Measurements from ENCODE around the gene ARSK.
"Not testable (repeated sequence)": the region's sequence is repeated elsewhere in the genome, so short reads cannot be mapped to it uniquely, and the experiment has no call there.

Gene ARSK

GRCh38 chr5:95631991-95632675 is 77.2 kb downstream of the ARSK start:
- no peak overlapping the region for H3K27ac ChIP-seq (ENCODE audit: low read depth, low read length, severe bottlenecking)
- H3K36me3 ChIP-seq (ENCODE audit: control insufficient read depth, insufficient read depth, low read length), result no peaks in the 10 kb centered on the region
- H3K4me3 ChIP-seq (ENCODE audit: extremely low read depth, insufficient read depth, low read length, poor library complexity, severe bottlenecking), result no peak overlapping the region
- no peaks in the 10 kb centered on the region for H3K9me3 ChIP-seq (ENCODE audit: control insufficient read depth, low read length)
- WGBS, 2 experiments (ENCODE audit: insufficient coverage in 2 of 2), result 81 to 93% methylated on average over 1 to 3 of the region's 4 CpGs
- H3K4me1 ChIP-seq (ENCODE audit: control insufficient read depth, insufficient read depth, low read length, poor library complexity, severe bottlenecking), result peaks cover 14% of the 10 kb centered on the region

GRCh38 chr5:95632942-95633341 is 78.0 kb downstream of the ARSK start:
- H3K27ac ChIP-seq (ENCODE audit: low read depth, low read length, severe bottlenecking); H3K4me3 ChIP-seq (ENCODE audit: extremely low read depth, insufficient read depth, low read length, poor library complexity, severe bottlenecking); H3K9me3 ChIP-seq (ENCODE audit: control insufficient read depth, low read length); H3K36me3 ChIP-seq (ENCODE audit: control insufficient read depth, insufficient read depth, low read length): not testable (repeated sequence)
- WGBS, 2 experiments (ENCODE audit: insufficient coverage in 2 of 2), result 83% methylated on average over 1 of the region's 2 CpGs; no CpG with 5 or more reads in 1 of the 2 experiments
- peaks cover 14% of the 10 kb centered on the region for H3K4me1 ChIP-seq (ENCODE audit: control insufficient read depth, insufficient read depth, low read length, poor library complexity, severe bottlenecking)

- H3K4me3 ChIP-seq (ENCODE audit: extremely low read depth, insufficient read depth, low read length, poor library complexity, severe bottlenecking), result no peak overlapping the region
- H3K36me3 ChIP-seq (ENCODE audit: control insufficient read depth, insufficient read depth, low read length), result no peaks in the 10 kb centered on the region
- WGBS, 2 experiments (ENCODE audit: insufficient coverage in 2 of 2), result 100% methylated on average over 2 of the region's 3 CpGs
- H3K27ac ChIP-seq (ENCODE audit: low read depth, low read length, severe bottlenecking), result no peak overlapping the region
- peaks cover 14% of the 10 kb centered on the region for H3K4me1 ChIP-seq (ENCODE audit: control insufficient read depth, insufficient read depth, low read length, poor library complexity, severe bottlenecking)
- H3K9me3 ChIP-seq (ENCODE audit: control insufficient read depth, low read length), result no peaks in the 10 kb centered on the region
These were observed 78.8 kb downstream of the ARSK start for GRCh38 chr5:95633671-95634070.

GRCh38 chr5:95634081-95634480 is 79.2 kb downstream of the ARSK start:
- peaks cover 14% of the 10 kb centered on the region for H3K4me1 ChIP-seq (ENCODE audit: control insufficient read depth, insufficient read depth, low read length, poor library complexity, severe bottlenecking)
- WGBS, 2 experiments (ENCODE audit: insufficient coverage in 2 of 2), result 100% methylated on average over 1 of the region's 3 CpGs; no CpG with 5 or more reads in 1 of the 2 experiments
- H3K4me3 ChIP-seq (ENCODE audit: extremely low read depth, insufficient read depth, low read length, poor library complexity, severe bottlenecking), result no peak overlapping the region

GRCh38 chr5:95638632-95639031 is 83.7 kb downstream of the ARSK start:
- no peaks in the 10 kb centered on the region for H3K36me3 ChIP-seq (ENCODE audit: control insufficient read depth, insufficient read depth, low read length)

More at GRCh38 chr5:95634081-95634480, 79.2 kb downstream of the ARSK start:
- H3K9me3 ChIP-seq (ENCODE audit: control insufficient read depth, low read length), result no peaks in the 10 kb centered on the region
- no peak overlapping the region for H3K27ac ChIP-seq (ENCODE audit: low read depth, low read length, severe bottlenecking)
- H3K36me3 ChIP-seq (ENCODE audit: control insufficient read depth, insufficient read depth, low read length), result no peaks in the 10 kb centered on the region

GRCh38 chr5:95641741-95642220 is 86.9 kb downstream of the ARSK start:
- Histone ChIP-seq H3K4me1 (ENCODE audit: control insufficient read depth, insufficient read depth, low read length, poor library complexity, severe bottlenecking) (no peaks in the 10 kb centered on the region), H3K36me3 (ENCODE audit: control insufficient read depth, insufficient read depth, low read length) (no peaks in the 10 kb centered on the region), H3K9me3 (ENCODE audit: control insufficient read depth, low read length) (no peaks in the 10 kb centered on the region), H3K27ac (ENCODE audit: low read depth, low read length, severe bottlenecking) (no peak overlapping the region), H3K4me3 (ENCODE audit: extremely low read depth, insufficient read depth, low read length, poor library complexity, severe bottlenecking) (no peak overlapping the region)
- 90 to 91% methylated on average over 2 to 3 of the region's 5 CpGs for WGBS, 2 experiments (ENCODE audit: insufficient coverage in 2 of 2)

More at GRCh38 chr5:95638632-95639031, 83.7 kb downstream of the ARSK start:
- Histone ChIP-seq H3K4me1 (ENCODE audit: control insufficient read depth, insufficient read depth, low read length, poor library complexity, severe bottlenecking) (no peaks in the 10 kb centered on the region), H3K4me3 (ENCODE audit: extremely low read depth, insufficient read depth, low read length, poor library complexity, severe bottlenecking) (no peak overlapping the region), H3K9me3 (ENCODE audit: control insufficient read depth, low read length) (no peaks in the 10 kb centered on the region), H3K27ac (ENCODE audit: low read depth, low read length, severe bottlenecking) (no peak overlapping the region)
- 76 to 84% methylated on average over 3 of the region's 3 CpGs for WGBS, 2 experiments (ENCODE audit: insufficient coverage in 2 of 2)

GRCh38 chr5:95643152-95643551 is 88.3 kb downstream of the ARSK start:
- Histone ChIP-seq H3K4me1 (ENCODE audit: control insufficient read depth, insufficient read depth, low read length, poor library complexity, severe bottlenecking) (peaks cover 8% of the 10 kb centered on the region), H3K9me3 (ENCODE audit: control insufficient read depth, low read length) (no peaks in the 10 kb centered on the region), H3K4me3 (ENCODE audit: extremely low read depth, insufficient read depth, low read length, poor library complexity, severe bottlenecking) (no peak overlapping the region), H3K27ac (ENCODE audit: low read depth, low read length, severe bottlenecking) (no peak overlapping the region), H3K36me3 (ENCODE audit: control insufficient read depth, insufficient read depth, low read length) (no peaks in the 10 kb centered on the region)
- 95 to 96% methylated on average over 6 to 7 of the region's 7 CpGs for WGBS, 2 experiments (ENCODE audit: insufficient coverage in 2 of 2)

GRCh38 chr5:95644351-95645042 is 89.6 kb downstream of the ARSK start:
- H3K9me3 ChIP-seq (ENCODE audit: control insufficient read depth, low read length), result no peaks in the 10 kb centered on the region
- H3K27ac ChIP-seq (ENCODE audit: low read depth, low read length, severe bottlenecking), result no peak overlapping the region
- no peak overlapping the region for H3K4me3 ChIP-seq (ENCODE audit: extremely low read depth, insufficient read depth, low read length, poor library complexity, severe bottlenecking)
- H3K4me1 ChIP-seq (ENCODE audit: control insufficient read depth, insufficient read depth, low read length, poor library complexity, severe bottlenecking), result peaks cover 8% of the 10 kb centered on the region
- WGBS, 2 experiments (ENCODE audit: insufficient coverage in 2 of 2), result 8 to 22% methylated on average over 3 of the region's 4 CpGs
- H3K36me3 ChIP-seq (ENCODE audit: control insufficient read depth, insufficient read depth, low read length), result no peaks in the 10 kb centered on the region

GRCh38 chr5:95646226-95646568 is 91.3 kb downstream of the ARSK start:
- WGBS, 2 experiments (ENCODE audit: insufficient coverage in 2 of 2), result 100% methylated on average over 2 of the region's 17 CpGs; no CpG with 5 or more reads in 1 of the 2 experiments
- not testable (repeated sequence) for H3K36me3 ChIP-seq (ENCODE audit: control insufficient read depth, insufficient read depth, low read length); H3K4me3 ChIP-seq (ENCODE audit: extremely low read depth, insufficient read depth, low read length, poor library complexity, severe bottlenecking)

GRCh38 chr5:95646569-95647431 is 91.9 kb downstream of the ARSK start, which contains the start of gene RFESD:
RFESD (plus strand) TSS chr5:95646777; CDS start chr5:95652272, 5,495 bp downstream.
- Histone ChIP-seq H3K36me3 (ENCODE audit: control insufficient read depth, insufficient read depth, low read length) (no peaks in the 10 kb centered on the region), H3K4me3 (ENCODE audit: extremely low read depth, insufficient read depth, low read length, poor library complexity, severe bottlenecking) (peak within 1 kb of the TSS; percentile 19), H3K9me3 (ENCODE audit: control insufficient read depth, low read length) (no peaks in the 10 kb centered on the region), H3K4me1 (ENCODE audit: control insufficient read depth, insufficient read depth, low read length, poor library complexity, severe bottlenecking) (peaks cover 8% of the 10 kb centered on the region), H3K27ac (ENCODE audit: low read depth, low read length, severe bottlenecking) (peak within 1 kb of the TSS; percentile 64)
- 36 to 46% methylated on average over 55 to 60 of the region's 60 CpGs for WGBS, 2 experiments (ENCODE audit: insufficient coverage in 2 of 2)

More at GRCh38 chr5:95646226-95646568, 91.3 kb downstream of the ARSK start:
- not testable (repeated sequence) for H3K4me1 ChIP-seq (ENCODE audit: control insufficient read depth, insufficient read depth, low read length, poor library complexity, severe bottlenecking); H3K27ac ChIP-seq (ENCODE audit: low read depth, low read length, severe bottlenecking); H3K9me3 ChIP-seq (ENCODE audit: control insufficient read depth, low read length)

Measured in mesodermal cell (in vitro differentiated cells).